Spinal cord (tissue), 10 donors: Measurements from ENCODE around the gene ERC1. TPM values are rescaled to one million over a fixed set of nuclear protein-coding genes. Genes with fewer than 3 reads are reported as not detected.

Source experiments
- DNase-seq, 6 donors: peaks; one replicate each; pipeline versions ENCODE4 v3.0.0 to v3.0.0-alpha.2; 2013 to 2015; ENCODE audit warnings: low spot score in 6 of 6, low read depth in 4 of 6
- H3K27ac ChIP-seq: one replicate; pipeline ENCODE4 v1.5.1; 2013; ENCODE audit warnings: low read depth, low read length, control low read depth
- H3K27me3 ChIP-seq: one replicate; pipeline ENCODE4 v1.6.1; 2013; ENCODE audit warnings: low read length; ENCODE audit not compliant: control insufficient read depth, insufficient read depth
- H3K36me3 ChIP-seq: one replicate; pipeline ENCODE4 v1.6.1; 2013; ENCODE audit warnings: low read length; ENCODE audit not compliant: control insufficient read depth, insufficient read depth
- H3K4me1 ChIP-seq: one replicate; pipeline ENCODE4 v1.6.1; 2013; ENCODE audit warnings: low read length; ENCODE audit not compliant: control insufficient read depth, insufficient read depth
- H3K4me3 ChIP-seq: one replicate; pipeline ENCODE4 v1.5.1; 2013; ENCODE audit warnings: low read depth, low read length, control low read depth
- H3K9me3 ChIP-seq: one replicate; pipeline ENCODE4 v1.6.1; 2013; ENCODE audit warnings: low read length; ENCODE audit not compliant: control insufficient read depth, insufficient read depth
- WGBS: methylation state at CpG from one replicate; pipeline ENCODE4 v1.1.5; 2013; ENCODE audit warnings: missing lambda C conversion rate; ENCODE audit not compliant: insufficient coverage; 5-methylcytosine and 5-hydroxymethylcytosine counted together
- polyA plus RNA-seq, 2 donors: library from polyadenylated mRNA; unstranded; fragments of 120-200 nt; gene quantifications; one replicate each; pipeline ENCODE4 v1.2.1, GENCODE V29; 2013; ENCODE audit not compliant: insufficient read length in 2 of 2
- total RNA-seq, 2 donors: library from RNA; depleted of rRNA in 1 of 2; stranded (reverse); fragments of 120-200 nt in 1 of 2; fragments of >200 nt in 1 of 2; gene quantifications; one replicate each; pipeline versions ENCODE4 v1.2.3 to v1.2.4, GENCODE V29; 2013 to 2014
- donor health status: healthy.

Gene ERC1
- total and polyA plus RNA-seq, 4 donors, result 44.3 to 75.5 (median 47.9) TPM

DNA sequence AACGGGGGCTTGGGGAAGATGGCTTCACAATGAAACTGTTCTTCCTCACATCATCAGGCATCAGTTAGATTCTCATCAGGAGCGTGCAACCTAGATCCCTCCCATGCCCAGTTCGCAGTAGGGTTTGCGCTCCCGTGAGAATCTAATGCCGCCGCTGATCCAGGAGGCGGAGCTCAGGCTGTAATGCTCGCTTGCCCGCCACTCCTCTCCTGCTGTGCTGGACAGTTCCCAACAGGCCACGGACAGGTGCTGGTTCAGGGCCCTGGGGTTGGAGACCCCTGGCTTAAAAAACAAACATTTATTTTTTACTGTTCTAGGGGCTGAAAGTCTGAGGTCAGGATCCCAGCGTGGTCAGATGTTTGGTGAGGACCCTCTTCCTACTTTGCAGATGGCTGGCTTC, 422.9 kb downstream of the ERC1 start:
- H3K4me3 ChIP-seq, result no peak overlapping the region
- DNase-seq, result no peak
- 95% methylated on average over 10 of the region's 12 CpGs for WGBS
- no peaks in the 10 kb centered on the region for H3K4me1 ChIP-seq
- no peak overlapping the region for H3K27ac ChIP-seq
- H3K9me3 ChIP-seq, result no peaks in the 10 kb centered on the region
- H3K27me3 ChIP-seq, result no peaks in the 10 kb centered on the region
- no peaks in the 10 kb centered on the region for H3K36me3 ChIP-seq

DNA sequence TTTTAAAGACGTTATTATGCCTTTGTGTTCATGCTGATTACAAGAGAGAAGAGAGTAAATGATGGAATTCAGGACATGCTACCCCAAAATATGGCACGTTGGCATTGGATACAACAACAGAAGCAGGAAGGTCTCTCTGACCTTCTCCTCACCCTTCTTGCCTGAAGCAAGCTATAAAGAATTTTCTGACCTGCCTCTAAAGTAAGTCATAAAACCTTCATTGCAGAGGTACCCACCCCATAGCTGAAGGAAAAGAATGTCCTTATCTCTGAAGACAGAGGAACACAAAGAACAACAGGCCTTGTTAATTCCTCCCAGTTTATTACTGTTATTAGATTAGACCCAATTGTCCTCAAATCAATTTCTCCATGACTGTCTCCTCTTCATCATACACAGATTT, 427.1 kb downstream of the ERC1 start:
- H3K27me3 ChIP-seq, result no peaks in the 10 kb centered on the region
- no peak overlapping the region for H3K4me3 ChIP-seq
- no peak overlapping the region for H3K27ac ChIP-seq
- H3K36me3 ChIP-seq, result no peaks in the 10 kb centered on the region
- peaks cover 2% of the 10 kb centered on the region for H3K9me3 ChIP-seq
- no peak for DNase-seq
- no CpG with 5 or more reads among the region's 2 CpGs for WGBS
- H3K4me1 ChIP-seq, result no peaks in the 10 kb centered on the region

DNA sequence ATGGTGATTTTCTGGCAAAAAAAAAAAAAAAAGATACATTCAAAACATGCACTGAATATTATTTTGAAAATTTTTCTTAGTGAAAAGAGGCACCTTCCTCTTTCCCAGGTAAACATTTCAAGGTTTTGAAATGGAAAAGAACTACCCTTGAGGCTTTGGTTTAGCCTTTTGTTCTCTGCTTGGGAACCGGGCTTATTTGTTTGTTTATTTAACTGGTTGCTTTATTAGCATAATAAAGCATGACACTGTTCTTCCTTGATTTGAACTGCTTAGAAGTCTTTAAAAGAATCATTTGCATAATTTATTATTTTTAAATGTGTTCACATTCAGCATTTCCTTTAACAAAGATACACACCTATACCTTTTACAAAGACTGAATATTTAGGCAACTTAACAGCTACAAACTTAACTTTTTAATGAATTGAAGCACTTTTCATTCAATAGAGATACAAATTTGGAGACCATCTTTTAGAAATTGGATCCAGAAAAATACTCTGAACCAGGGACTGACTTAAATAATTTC, 428.9 kb downstream of the ERC1 start:
- H3K4me1 ChIP-seq, result no peaks in the 10 kb centered on the region
- DNase-seq, result no peak
- no peak overlapping the region for H3K4me3 ChIP-seq
- no CpG with 5 or more reads among the region's 1 CpG for WGBS
- no peaks in the 10 kb centered on the region for H3K27me3 ChIP-seq
- no peak overlapping the region for H3K27ac ChIP-seq
- peaks cover 2% of the 10 kb centered on the region for H3K9me3 ChIP-seq
- no peaks in the 10 kb centered on the region for H3K36me3 ChIP-seq

DNA sequence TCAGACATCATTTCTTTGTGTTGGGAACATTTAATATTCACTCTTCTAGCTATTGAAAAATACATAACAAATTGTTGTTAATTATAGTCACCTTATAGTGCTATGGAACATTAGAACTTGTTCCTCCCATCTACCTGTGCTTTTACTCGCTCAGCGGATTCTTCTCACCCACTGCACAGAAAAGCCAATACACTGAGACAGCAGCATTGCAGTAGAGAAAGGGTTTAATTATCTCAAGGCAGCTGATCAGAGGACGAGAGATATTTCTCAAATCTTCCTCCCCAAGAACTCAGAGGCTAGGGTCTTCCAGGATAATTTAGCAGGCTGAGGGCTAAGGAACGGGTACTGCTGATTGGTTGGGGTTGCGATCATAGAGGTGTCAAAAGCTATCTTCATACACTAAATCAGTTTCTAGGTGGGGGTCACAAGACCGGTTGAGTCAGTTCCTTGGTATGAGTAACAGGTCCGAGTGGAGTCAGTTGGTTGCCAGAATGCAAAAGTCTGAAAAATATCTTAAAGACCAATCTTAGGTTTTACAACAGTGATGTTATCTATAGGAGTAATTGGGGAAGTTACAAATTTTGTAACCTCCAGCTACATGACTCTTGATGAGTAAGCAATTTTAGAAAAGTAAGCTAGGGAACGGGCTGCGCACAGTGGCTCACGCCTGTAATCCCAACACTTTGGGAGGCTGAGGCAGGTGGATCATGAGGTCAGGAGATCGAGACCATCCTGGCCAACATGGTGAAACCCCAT, 430.2 kb downstream of the ERC1 start:
- H3K4me3 ChIP-seq, result no peak overlapping the region
- peaks cover 2% of the 10 kb centered on the region for H3K9me3 ChIP-seq
- H3K4me1 ChIP-seq, result no peaks in the 10 kb centered on the region
- H3K27ac ChIP-seq, result no peak overlapping the region
- no peak for DNase-seq
- H3K27me3 ChIP-seq, result no peaks in the 10 kb centered on the region
- WGBS, result no CpG with 5 or more reads among the region's 11 CpGs
- H3K36me3 ChIP-seq, result no peaks in the 10 kb centered on the region

DNA sequence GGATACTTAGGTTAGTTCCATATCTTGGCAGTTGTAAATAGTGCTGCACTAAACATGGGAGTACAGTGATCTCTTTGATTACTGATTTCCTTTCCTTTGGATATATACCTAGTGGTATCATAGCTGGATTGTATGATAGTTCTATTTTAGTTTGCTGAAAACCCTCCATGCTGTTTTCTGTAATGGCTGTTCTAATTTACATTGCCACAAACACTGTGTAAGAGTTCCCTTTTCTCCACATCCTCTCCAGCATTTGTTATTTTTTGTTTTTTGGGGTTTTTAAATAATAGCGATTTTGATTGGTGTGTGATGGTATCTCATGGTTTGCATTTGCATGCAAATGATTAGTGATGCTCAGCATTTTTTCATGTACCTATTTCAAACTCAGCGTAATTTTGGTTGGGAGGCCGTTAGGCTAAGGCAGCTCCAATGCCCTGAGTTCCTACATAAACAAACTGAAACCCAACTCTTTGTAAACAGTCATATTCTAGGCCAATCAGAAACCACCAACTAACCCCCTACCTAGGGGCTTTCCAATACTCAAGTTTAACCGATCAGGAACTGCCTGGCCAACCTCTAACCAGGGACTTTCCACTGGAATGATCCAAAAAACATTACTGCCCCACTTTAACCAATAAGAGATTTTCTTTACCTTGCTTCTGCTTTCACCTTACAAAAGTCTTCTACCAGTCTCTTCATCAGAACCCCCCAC, 431.7 kb downstream of the ERC1 start:
- Histone ChIP-seq H3K4me1 (no peaks in the 10 kb centered on the region), H3K36me3 (no peaks in the 10 kb centered on the region), H3K9me3 (peaks cover 2% of the 10 kb centered on the region), H3K27ac (no peak overlapping the region), H3K27me3 (no peaks in the 10 kb centered on the region), H3K4me3 (no peak overlapping the region)
- 100% methylated on average over 3 of the region's 4 CpGs for WGBS
- no peak for DNase-seq

DNA sequence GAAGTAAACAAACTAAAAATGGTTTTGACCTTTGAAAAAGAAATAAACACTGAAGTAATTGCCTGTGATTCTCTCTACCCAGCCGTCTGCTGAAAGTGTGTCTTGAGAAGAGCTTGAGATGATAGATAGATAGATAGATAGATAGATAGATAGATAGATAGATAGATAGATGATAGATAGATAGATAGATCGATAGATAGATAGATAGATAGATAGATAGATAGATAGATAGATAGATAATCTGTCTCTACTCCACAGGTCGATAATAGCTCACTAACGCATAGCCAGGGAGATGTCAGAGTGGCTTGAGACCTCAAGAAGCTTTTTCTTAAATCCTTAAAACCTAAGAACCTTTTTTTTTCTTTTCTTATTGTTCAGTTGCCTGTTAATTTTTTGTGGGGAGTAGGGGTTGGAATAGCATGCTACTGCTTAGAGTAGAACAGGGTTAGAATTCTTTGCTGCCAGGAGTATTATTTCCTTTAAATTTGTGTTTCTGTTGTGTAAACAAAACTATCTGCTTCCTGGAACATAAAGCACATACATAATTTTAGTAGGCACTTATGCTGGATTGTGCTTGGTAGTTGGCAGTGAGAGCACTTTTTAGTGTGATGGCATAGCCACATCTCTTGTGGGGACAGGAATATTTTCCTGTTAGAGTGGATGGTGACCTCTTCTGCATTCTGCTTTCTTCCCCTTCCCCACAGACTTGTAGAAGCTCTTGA, 433.8 kb downstream of the ERC1 start:
- WGBS, result no CpG with 5 or more reads among the region's 4 CpGs
- Histone ChIP-seq H3K9me3 (peaks cover 2% of the 10 kb centered on the region), H3K4me1 (no peaks in the 10 kb centered on the region), H3K27me3 (no peaks in the 10 kb centered on the region), H3K36me3 (no peaks in the 10 kb centered on the region), H3K27ac (no peak overlapping the region), H3K4me3 (no peak overlapping the region)
- DNase-seq, result no peak

DNA sequence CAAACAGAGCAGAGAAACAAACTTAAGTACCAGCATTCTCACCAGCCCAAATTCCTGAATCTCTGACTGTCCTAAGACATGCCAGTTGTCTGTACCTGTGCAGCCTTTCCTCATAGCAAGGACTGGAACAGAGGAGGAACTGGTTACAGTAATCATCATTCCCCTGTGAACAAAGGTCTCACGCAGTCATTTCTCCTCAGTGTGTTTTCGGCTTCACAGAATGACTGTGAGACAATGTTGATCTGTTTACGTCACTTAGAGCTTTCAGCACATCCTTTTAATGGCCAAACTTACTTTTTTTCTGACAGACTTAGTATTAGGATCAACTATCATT, 434.3 kb downstream of the ERC1 start:
- H3K4me3 ChIP-seq, result no peak overlapping the region
- DNase-seq, result no peak
- no CpG with 5 or more reads among the region's 3 CpGs for WGBS

DNA sequence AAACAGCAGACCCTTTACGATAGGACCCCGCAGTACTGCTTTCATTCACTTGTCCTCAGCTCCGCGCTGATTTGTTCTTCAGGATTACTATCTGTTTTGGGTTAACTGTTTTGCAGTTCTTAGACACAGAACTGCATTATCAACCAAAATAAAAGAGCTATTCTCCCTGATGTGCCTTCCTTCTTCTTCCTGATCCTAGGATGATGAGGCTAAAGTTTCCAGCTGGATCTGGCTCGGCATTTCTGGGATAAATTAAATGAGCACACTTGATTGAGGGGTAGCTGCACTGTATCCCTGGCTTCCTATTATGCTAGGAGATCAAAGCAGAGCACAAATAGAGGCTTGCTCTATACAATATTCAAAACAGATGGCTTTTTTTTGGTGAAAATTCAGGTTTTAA, 437.6 kb downstream of the ERC1 start:
- Histone ChIP-seq H3K27me3 (no peaks in the 10 kb centered on the region), H3K36me3 (no peaks in the 10 kb centered on the region), H3K4me1 (no peaks in the 10 kb centered on the region), H3K9me3 (no peaks in the 10 kb centered on the region), H3K4me3 (no peak overlapping the region), H3K27ac (no peak overlapping the region)
- WGBS, result no CpG with 5 or more reads among the region's 5 CpGs
- DNase-seq, result no peak

More for the DNA sequence above, 434.3 kb downstream of the ERC1 start:
- H3K27me3 ChIP-seq, result no peaks in the 10 kb centered on the region
- peaks cover 2% of the 10 kb centered on the region for H3K9me3 ChIP-seq
- no peaks in the 10 kb centered on the region for H3K36me3 ChIP-seq
- no peak overlapping the region for H3K27ac ChIP-seq
- H3K4me1 ChIP-seq, result no peaks in the 10 kb centered on the region

DNA sequence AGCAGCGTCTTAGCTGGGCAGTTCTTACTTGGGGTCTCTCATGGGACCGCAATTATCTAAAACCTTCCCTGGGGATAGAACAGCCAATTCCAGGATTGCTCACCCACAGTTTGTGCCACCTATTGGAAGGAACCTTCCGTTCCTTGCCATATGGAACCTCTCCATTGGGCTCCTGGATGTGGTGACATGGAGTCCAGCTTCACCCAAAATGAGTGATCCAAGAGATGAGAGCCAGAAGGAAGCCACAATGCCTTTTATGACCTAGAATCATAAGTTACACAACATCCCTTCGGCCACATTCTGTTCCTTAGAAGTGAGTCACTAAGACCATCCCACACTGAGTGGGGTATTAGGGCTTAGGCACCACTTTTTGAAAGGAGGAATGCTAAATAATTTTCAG, 439.0 kb downstream of the ERC1 start:
- H3K27ac ChIP-seq, result no peak overlapping the region
- DNase-seq, result no peak
- H3K4me3 ChIP-seq, result no peak overlapping the region
- no peaks in the 10 kb centered on the region for H3K36me3 ChIP-seq
- no peaks in the 10 kb centered on the region for H3K9me3 ChIP-seq
- no peaks in the 10 kb centered on the region for H3K27me3 ChIP-seq
- WGBS, result 88% methylated on average over 2 of the region's 4 CpGs
- no peaks in the 10 kb centered on the region for H3K4me1 ChIP-seq
